ENCODE results near the gene TMEM17.
A peak's percentile ranks its signal among the peaks of the same experiment; 100 is the strongest.

TMEM17 gene

DNA sequence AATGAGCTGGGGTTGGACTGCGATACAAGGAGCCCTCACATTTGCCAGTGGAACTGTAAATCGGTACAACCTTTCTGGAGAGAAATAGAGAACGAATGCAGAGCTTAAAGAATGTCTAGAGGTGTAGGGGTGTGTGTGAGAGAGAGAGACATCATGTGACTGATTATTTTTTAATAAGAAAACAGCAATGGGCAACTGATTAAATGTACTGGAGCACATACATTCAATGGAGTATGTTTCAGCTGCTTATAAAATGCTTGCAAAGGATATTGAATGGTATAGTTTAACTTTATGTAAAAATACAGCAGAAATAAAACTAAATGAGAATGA lies 391 bp upstream of the TMEM17 start:
- DNase-seq: no peak

DNA sequence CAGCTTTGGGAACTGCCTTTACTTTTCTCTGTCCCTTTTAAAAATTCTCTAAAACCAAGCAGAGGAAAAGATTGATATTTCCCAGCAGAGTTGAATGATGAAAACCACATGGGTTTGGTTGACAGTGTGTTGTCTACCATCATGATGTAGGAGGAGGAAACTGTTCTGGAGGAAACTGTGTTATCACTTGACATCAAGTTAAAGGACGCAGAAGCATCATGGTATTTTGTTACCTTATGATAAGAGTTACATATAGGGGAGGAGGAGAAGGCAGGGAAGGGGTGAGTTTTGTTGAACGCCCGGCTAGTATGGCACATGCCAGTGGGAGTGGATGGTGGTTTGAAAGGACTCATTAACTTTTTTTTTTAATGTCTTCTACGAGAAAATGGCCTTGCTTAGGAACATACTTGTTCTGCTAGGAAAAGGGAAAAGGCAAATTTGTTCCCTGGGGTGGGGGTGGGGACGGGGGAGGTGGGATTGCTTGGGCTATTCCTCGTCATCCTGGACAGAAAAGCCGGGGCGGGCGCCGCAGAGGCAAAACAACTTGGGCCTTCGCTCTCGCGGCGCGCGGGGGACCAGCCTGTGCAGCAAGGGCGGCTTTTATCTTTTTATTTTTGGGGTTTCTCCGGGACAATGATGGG lies 766 bp downstream of the TMEM17 start:
- no peak for DNase-seq

DNA sequence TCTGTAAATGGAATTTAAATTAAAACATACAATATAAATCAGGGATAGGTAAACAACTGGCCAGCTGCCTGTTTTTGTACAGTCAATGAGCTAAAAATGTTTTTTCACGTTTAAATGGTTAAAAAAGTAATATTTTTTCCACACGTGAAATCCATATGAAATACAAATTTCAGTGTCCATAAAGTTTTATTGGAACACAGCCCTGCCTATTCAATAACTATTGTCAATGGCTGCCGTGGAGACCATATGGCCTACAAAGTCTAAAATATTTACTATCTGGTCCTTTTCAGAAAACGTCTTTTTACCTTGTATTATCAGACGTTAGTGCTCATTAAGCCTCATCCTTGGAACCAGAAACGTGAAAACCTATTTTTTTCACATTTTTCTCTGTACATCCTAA lies 1.3 kb downstream of the TMEM17 start:
- no peak for DNase-seq

DNA sequence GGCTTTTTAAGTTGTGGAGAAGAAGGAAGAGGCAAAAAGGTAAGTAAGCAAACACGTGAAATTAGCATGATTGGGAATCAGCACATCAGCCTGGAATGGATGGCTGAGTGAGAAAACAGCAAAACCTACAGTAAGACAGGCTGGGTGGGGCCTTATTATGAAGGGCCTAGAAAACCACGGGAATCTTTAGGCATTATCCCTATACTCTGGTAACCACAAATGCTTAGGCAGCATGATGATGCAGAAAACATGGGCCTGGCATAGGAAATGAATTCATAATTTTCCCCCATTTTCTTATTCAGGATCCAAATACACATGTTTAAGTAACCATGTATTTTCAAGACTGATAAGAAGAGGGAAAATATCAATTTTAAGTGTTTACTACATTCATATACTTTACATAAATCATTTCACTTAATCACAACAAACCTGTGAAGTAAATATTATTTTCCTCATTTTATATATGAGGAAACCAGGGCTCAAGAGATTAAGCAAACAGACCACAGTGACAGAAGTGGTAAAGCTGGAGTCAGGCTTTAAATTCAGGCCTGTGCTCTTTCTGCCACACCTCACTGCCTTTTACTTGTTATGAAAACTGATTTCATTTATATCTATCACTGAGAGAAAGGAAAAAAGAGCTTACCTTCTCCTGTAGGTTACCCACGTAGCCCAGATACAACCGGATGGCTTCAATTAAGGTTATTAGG lies 4.0 kb downstream of the TMEM17 start:
- DNase-seq: no peak

DNA sequence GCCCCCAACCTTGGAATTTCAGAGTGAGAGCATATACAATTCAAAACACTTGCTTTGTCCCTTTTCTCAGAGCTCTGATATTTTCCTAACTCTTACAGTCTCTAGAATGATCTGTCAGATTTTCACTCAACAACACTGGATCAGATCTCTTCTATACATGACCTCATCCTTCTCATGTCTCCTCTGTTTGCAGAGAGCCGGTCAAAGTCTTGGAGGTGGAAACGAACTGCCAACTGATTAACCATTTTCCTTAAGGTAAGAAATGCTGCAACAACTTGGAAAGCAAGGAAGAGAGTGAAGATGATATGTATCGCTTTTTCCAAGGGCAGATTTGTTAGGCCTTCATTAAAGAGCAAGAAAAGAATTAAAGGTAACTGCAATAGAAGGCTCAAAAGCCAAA lies 4.9 kb downstream of the TMEM17 start:
- DNase-seq: no peak

GRCh38 chr2:62499430-62500060 lies 6.5 kb downstream of the TMEM17 start:
- no peak for DNase-seq

DNA sequence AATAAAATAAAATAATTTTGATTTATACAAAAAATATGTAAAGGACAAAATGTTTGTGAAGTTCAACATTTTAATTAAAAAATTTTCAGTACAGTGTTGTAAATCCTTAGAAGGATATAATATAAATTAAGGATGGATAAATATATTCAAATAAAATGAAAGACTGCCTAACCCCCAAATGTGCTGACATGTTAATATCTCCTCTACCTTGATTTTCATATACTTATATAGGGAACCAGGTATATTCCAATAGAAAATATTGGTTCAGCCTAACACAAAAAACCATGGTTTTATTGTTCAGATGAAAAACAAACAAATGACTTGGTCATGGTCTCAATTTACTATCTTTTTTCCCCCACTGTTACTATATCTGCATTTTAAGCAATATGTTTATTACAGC lies 7.3 kb downstream of the TMEM17 start:
- DNase-seq: no peak

DNA sequence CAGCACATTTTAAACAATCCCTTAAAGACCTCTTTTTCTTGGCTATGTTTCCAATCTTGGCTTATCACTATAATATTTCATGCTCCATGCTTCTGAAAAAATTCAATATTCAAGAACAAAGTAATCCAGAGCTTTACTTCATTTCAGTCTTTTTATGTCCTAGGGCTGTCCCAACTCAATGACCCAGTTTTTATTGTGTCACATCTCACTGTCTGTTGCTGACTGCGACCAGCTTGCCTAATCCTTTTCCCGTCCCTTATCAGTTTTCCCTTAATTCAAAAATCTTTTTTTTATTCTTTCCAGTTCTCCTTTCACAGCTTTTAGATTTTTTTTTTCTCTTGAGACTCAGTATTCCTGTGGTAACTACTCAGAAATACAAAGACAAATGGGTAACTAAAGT lies 10.2 kb downstream of the TMEM17 start:
- no peak for DNase-seq

DNA sequence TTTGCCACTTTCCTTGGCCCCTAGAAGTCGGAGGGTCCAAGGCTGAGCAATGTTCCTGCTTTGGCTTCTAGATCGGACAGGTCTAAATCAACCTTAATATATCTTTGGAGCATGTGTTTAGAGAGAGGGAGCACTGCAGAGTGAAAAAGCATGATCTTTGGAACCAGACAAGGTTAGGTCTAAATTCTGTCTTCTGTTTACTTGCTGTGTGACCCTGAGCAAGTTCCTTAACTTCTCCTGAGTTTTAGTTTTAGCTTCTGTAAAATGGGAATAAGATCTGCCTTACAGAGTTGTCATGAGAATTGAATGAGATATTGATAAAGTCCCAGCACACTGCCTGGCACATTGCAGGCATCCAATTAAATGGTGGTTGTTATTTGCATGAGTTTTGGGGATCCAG lies 13.9 kb downstream of the TMEM17 start:
- no peak for DNase-seq

DNA sequence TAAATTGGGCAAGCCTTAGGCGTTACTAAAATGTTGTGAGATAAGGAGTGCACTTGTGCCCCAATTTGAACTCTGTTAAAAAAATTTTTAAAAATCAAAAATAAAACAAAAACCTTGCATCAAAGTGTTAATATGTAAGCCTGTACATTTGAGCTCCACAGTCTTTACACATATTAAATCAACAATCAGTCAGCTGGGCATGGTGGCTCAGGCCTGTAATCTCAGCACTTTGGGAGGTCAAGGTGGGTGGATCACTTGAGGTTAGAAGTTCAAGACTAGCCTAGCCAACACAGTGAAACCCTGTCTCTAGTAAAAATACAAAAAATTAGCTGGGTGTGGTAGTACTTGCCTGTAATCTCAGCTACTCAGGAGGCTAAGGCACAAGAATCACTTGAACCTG lies 16.3 kb downstream of the TMEM17 start:
- DNase-seq: no peak

DNA sequence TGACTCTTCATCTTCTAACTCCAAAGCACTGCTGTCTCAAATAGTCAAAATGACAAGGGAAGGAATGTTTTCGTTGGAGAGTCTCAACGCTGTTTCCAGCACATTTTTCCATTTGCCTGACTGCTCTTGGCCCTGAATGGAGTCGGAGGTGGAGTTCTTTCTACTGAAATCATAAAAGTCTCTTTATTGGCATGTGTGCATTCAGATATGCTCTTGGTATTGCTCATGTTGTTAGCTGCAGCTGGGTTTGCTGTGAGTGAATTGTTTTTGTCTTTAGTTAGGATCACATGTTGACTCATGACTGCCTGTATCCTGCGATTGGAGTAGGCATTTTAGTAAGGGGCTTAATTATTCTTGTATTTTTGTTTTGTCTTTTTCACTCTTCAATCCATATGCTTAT lies 16.8 kb downstream of the TMEM17 start:
- DNase-seq: peak; percentile 76

DNA sequence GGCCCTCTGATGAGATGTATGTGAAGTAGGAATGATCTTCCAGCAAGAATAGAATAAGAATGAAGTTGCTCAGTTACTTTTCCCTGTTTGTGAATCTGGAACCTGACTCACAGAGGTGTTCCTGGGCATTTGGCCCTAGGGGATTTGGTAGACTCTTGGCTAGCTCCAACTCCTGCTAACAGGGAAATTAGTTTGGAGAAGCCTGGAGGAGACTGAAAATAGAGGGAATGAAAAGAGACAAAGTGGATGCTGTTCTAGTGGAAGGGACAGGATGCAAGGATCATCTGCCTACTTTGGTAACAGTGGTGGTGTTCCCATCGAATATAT lies 19.6 kb downstream of the TMEM17 start:
- DNase-seq: no peak

GRCh38 chr2:62485761-62486438 lies 20.1 kb downstream of the TMEM17 start:
- no peak for DNase-seq

GRCh38 chr2:62482558-62483352 lies 23.2 kb downstream of the TMEM17 start:
- no peak for DNase-seq

- DNase-seq: no peak
Measured at GRCh38 chr2:62479917-62480316, 26.1 kb downstream of the TMEM17 start.

GRCh38 chr2:62478093-62478580 lies 27.9 kb downstream of the TMEM17 start:
- no peak for DNase-seq

- DNase-seq: no peak
Measured at GRCh38 chr2:62477573-62477972, 28.4 kb downstream of the TMEM17 start.

DNA sequence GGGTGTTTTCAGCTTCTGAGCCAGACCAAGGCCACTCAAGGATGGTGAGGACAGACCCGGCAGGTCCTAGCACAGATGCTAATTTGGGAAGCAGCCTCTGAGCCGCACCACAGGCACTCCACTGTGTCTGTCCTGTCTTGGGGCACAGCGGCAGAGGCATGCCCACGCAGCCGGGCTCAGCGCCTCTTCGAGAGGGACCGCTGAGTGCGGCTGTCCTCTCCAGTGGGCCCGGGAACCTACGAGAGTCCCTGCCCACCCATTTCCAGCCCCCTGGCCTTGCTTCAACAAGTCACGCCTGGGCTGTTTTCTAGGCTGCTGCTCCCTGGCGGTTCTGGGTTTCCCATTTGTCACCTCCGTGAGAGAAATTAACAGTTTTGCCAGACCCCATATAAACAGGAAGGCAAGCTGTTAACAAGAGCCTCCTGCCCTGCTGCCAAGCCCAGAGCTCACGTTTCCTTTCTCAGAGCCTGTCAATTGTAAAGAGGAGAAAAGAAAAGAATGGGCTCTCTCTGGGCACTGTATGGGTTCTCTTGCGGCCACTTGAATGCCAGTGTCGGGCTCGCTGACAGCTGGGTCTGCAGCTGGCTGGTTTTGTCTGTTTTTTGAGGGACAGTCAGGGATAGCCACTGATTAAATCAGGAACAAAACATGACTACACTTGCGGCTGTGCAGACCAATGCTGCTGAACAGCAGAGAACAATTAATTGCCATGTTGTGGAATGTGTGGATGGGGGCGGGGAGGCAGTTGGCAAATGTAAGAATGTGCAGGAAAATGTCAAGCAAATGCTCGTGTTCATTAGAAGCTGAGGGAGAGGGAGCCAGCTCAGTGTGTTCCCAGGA lies 30.6 kb downstream of the TMEM17 start:
- DNase-seq: peak; percentile 77

- no peak for DNase-seq
Measured at GRCh38 chr2:62474176-62474575, 31.8 kb downstream of the TMEM17 start.

GRCh38 chr2:62473246-62473827 lies 32.7 kb downstream of the TMEM17 start:
- no peak for DNase-seq

DNA sequence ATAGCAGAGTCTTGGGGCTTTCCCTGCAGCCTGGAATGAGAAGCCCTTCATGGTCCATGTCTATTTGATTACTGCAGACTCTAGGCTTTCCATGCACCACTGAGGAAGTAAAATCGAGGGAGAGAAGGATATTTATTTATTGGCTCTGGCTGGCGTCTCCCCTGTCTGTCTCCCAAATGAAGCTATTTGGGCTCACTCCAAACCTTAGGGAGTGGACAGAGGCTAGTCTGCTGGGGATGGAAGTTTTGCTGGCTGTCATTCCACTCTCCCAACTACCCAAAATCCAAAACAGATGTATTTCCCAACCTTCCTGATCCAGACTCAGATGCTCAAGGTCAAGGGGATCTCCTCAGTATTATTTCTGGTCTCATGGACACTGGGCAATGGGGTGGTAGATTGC lies 33.7 kb downstream of the TMEM17 start:
- no peak for DNase-seq

- DNase-seq: peak; percentile 86
Measured at GRCh38 chr2:62471816-62472215, 34.2 kb downstream of the TMEM17 start.

Data from right hindlimb (tissue), 1 donor.